Pons (tissue), 1 donor: ENCODE results near the gene RPTOR.
"Not testable (repeated sequence)": the region's sequence is repeated elsewhere in the genome, so short reads cannot be mapped to it uniquely, and the experiment has no call there.

Experiments used
- DNase-seq: peaks from one replicate; pipeline ENCODE4 v3.0.0-alpha.2; 2016; ENCODE audit warnings: low spot score

Gene RPTOR

GRCh38 chr17:80615376-80615775, 70.7 kb downstream of the RPTOR start:
- DNase-seq: no peak

- no peak for DNase-seq
Observed at GRCh38 chr17:80616705-80617104, 72.1 kb downstream of the RPTOR start.

GRCh38 chr17:80618304-80618703, 73.7 kb downstream of the RPTOR start:
- DNase-seq: no peak

GRCh38 chr17:80619535-80620235, 75.0 kb downstream of the RPTOR start:
- no peak for DNase-seq

- no peak for DNase-seq
Observed at GRCh38 chr17:80621335-80621996, 76.8 kb downstream of the RPTOR start.

- DNase-seq: no peak
Observed at GRCh38 chr17:80621997-80622357, 77.3 kb downstream of the RPTOR start.

GRCh38 chr17:80624864-80625263, 80.2 kb downstream of the RPTOR start:
- no peak for DNase-seq

GRCh38 chr17:80625627-80626026, 81.0 kb downstream of the RPTOR start:
- DNase-seq: no peak

GRCh38 chr17:80628881-80629280, 84.2 kb downstream of the RPTOR start:
- not testable (repeated sequence) for DNase-seq

- DNase-seq: no peak
Observed at GRCh38 chr17:80629298-80630028, 84.8 kb downstream of the RPTOR start.

GRCh38 chr17:80630560-80631120, 86.0 kb downstream of the RPTOR start:
- no peak for DNase-seq

- no peak for DNase-seq
Observed at GRCh38 chr17:80631142-80632045, 86.8 kb downstream of the RPTOR start.

GRCh38 chr17:80632046-80632581, 87.5 kb downstream of the RPTOR start:
- no peak for DNase-seq

GRCh38 chr17:80633207-80633606, 88.6 kb downstream of the RPTOR start:
- no peak for DNase-seq

- DNase-seq: no peak
Observed at GRCh38 chr17:80633994-80634566, 89.4 kb downstream of the RPTOR start.

GRCh38 chr17:80636361-80637018, 91.9 kb downstream of the RPTOR start:
- DNase-seq: no peak

- DNase-seq: no peak
Observed at GRCh38 chr17:80637048-80637781, 92.6 kb downstream of the RPTOR start.

GRCh38 chr17:80639658-80640057, 95.0 kb downstream of the RPTOR start:
- DNase-seq: no peak

GRCh38 chr17:80640366-80641084, 95.9 kb downstream of the RPTOR start:
- no peak for DNase-seq
